Right cardiac atrium (tissue), 5 donors: Measurements from ENCODE around the gene ABR. TPM values are rescaled to one million over a fixed set of nuclear protein-coding genes. Genes with fewer than 3 reads are reported as not detected.
A peak's percentile ranks its signal among the peaks of the same experiment; 100 is the strongest.
"Not testable (repeated sequence)": the region's sequence is repeated elsewhere in the genome, so short reads cannot be mapped to it uniquely, and the experiment has no call there.

Source experiments
- ATAC-seq, 2 donors: fragments of 200-7000 bp; cut with Tn5 transposase; one replicate each; pipeline versions ENCODE4 v1.8.0 to v1.9.1; 2020; ENCODE audit warnings: moderate library complexity in 2 of 2, mild to moderate bottlenecking in 1 of 2
- DNase-seq, 3 donors: peaks; one replicate each; pipeline ENCODE4 v3.0.0-alpha.2; 2020
- H3K27ac ChIP-seq: one replicate; pipeline ENCODE4 v1.5.1; 2013; ENCODE audit warnings: mild to moderate bottlenecking, low read length, control low read depth, moderate library complexity
- H3K27me3 ChIP-seq: one replicate; pipeline ENCODE4 v1.6.1; 2013; ENCODE audit not compliant: control insufficient read depth, insufficient read depth
- H3K4me1 ChIP-seq: one replicate; pipeline ENCODE4 v1.6.1; 2013; ENCODE audit warnings: low read length; ENCODE audit not compliant: control insufficient read depth, insufficient read depth
- H3K4me3 ChIP-seq: one replicate; pipeline ENCODE4 v1.5.1; 2013; ENCODE audit warnings: low read length, control low read depth
- H3K9me3 ChIP-seq: one replicate; pipeline ENCODE4 v1.6.1; 2013; ENCODE audit warnings: low read length; ENCODE audit not compliant: control insufficient read depth
- WGBS: extraction: QIAGEN DNeasy Blood & Tissue Kit; methylation state at CpG from one replicate; pipeline ENCODE4 v1.1.7; 2013; 5-methylcytosine and 5-hydroxymethylcytosine counted together
- intact Hi-C, 4 donors: fragments of 100-400 bp; cut with DNase I; formaldehyde crosslinking; loops; one replicate each; pipeline versions ENCODE4 v1.11.0 to v1.14.0; 2022 to 2023
- polyA plus RNA-seq: library from polyadenylated mRNA; stranded (reverse); fragments of 200-250 nt; gene quantifications from one replicate; pipeline ENCODE4 v1.2.3, GENCODE V29; 2013
- total RNA-seq, 4 donors: library from RNA; stranded (reverse); fragmentation: NEBNext Ultra II Directional; extraction: Animal tissue kit (Norgen Biotek cat#: 25700); gene quantifications; one replicate each; pipeline ENCODE4 v1.2.1, GENCODE V29; 2021
- donor health status: healthy with polysubstance abuse.
- donor health status: DM: no; HTN: yes; CAD: no.
- donor health status: DM: no; HTN: no; CAD: no.
- donor health status: DM: no; HTN: yes; CAD: no; lungs with severe emphysema.
- donor health status: DM: yes; HTN: yes; CAD: no.

Gene ABR
- total and polyA plus RNA-seq, 5 donors: 77.4 to 164 (median 145) TPM

- 76% methylated on average over 11 of the region's 11 CpGs for WGBS
- peaks cover 5% of the 10 kb centered on the region for H3K4me1 ChIP-seq
- no peak overlapping the region for H3K4me3 ChIP-seq
- H3K9me3 ChIP-seq: no peaks in the 10 kb centered on the region
- intact Hi-C loops: loop anchor here in 1 of 4 donors (10.0 kb wide), 1 partner anchor 59 kb away; no protein-coding TSS in a partner anchor
- no peaks in the 10 kb centered on the region for H3K27me3 ChIP-seq
- DNase-seq (no peak), ATAC-seq (no peak)
- no peak overlapping the region for H3K27ac ChIP-seq
Measured at GRCh38 chr17:1125788-1126145, 54.0 kb downstream of the ABR start.

GRCh38 chr17:1124896-1125787, 54.6 kb downstream of the ABR start:
- ATAC-seq (no peak), DNase-seq (no peak)
- H3K27ac ChIP-seq: no peak overlapping the region
- no peaks in the 10 kb centered on the region for H3K9me3 ChIP-seq
- peaks cover 5% of the 10 kb centered on the region for H3K4me1 ChIP-seq
- no peak overlapping the region for H3K4me3 ChIP-seq
- WGBS: 90% methylated on average over 53 of the region's 53 CpGs
- H3K27me3 ChIP-seq: no peaks in the 10 kb centered on the region
- intact Hi-C loops: loop anchor here in 3 of 4 donors (5.0 to 10.0 kb wide), 2 partner anchors 60 to 62 kb away; no protein-coding TSS in a partner anchor

- Histone ChIP-seq H3K4me3 (no peak overlapping the region), H3K4me1 (peaks cover 5% of the 10 kb centered on the region), H3K27me3 (no peaks in the 10 kb centered on the region), H3K27ac (no peak overlapping the region), H3K9me3 (no peaks in the 10 kb centered on the region)
- intact Hi-C loops: loop anchor here (2.0 to 10.0 kb wide), 3 partner anchors 61 to 63 kb away; no protein-coding TSS in a partner anchor
- ATAC-seq (no peak), DNase-seq (no peak)
- WGBS: 74% methylated on average over 27 of the region's 27 CpGs
Measured at GRCh38 chr17:1123921-1124715, 55.7 kb downstream of the ABR start.

- no peak overlapping the region for H3K4me3 ChIP-seq
- no peaks in the 10 kb centered on the region for H3K9me3 ChIP-seq
- H3K4me1 ChIP-seq: peaks cover 5% of the 10 kb centered on the region
- no peaks in the 10 kb centered on the region for H3K27me3 ChIP-seq
- ATAC-seq (peak in 1 of 2 donors; percentile 2), DNase-seq (peak in 1 of 3 donors; percentile 61)
- no peak overlapping the region for H3K27ac ChIP-seq
- WGBS: 54% methylated on average over 24 of the region's 24 CpGs
- intact Hi-C loops: loop anchor here (2.0 to 10.0 kb wide), 3 partner anchors 61 to 64 kb away; no protein-coding TSS in a partner anchor
Measured at GRCh38 chr17:1123393-1123831, 56.4 kb downstream of the ABR start.

- Histone ChIP-seq H3K4me1 (peaks cover 5% of the 10 kb centered on the region), H3K9me3 (no peaks in the 10 kb centered on the region), H3K4me3 (no peak overlapping the region), H3K27me3 (no peaks in the 10 kb centered on the region), H3K27ac (peak overlapping the region; percentile 2)
- ATAC-seq (peak; percentile 79 to 87), DNase-seq (peak; percentile 83 to 93 (median 93))
- intact Hi-C loops: loop anchor here (2.0 to 10.0 kb wide), 3 partner anchors 62 to 65 kb away; no protein-coding TSS in a partner anchor
- WGBS: 12% methylated on average over 21 of the region's 21 CpGs
Measured at GRCh38 chr17:1122533-1123392, 57.0 kb downstream of the ABR start.

- H3K4me3 ChIP-seq, H3K9me3 ChIP-seq, H3K27ac ChIP-seq, H3K27me3 ChIP-seq, ATAC-seq, DNase-seq, H3K4me1 ChIP-seq: not testable (repeated sequence)
- intact Hi-C loops: loop anchor here in 3 of 4 donors (5.0 to 10.0 kb wide), 2 partner anchors 63 to 66 kb away; no protein-coding TSS in a partner anchor
- 97% methylated on average over 1 of the region's 1 CpG for WGBS
Measured at GRCh38 chr17:1121442-1121817, 58.4 kb downstream of the ABR start.

- ATAC-seq (no peak), DNase-seq (peak in 1 of 3 donors; percentile 12)
- Histone ChIP-seq H3K4me3 (no peak overlapping the region), H3K9me3 (no peaks in the 10 kb centered on the region), H3K27ac (no peak overlapping the region), H3K27me3 (no peaks in the 10 kb centered on the region), H3K4me1 (peaks cover 5% of the 10 kb centered on the region)
- 94% methylated on average over 12 of the region's 12 CpGs for WGBS
- intact Hi-C loops: loop anchor here in 3 of 4 donors (5.0 to 10.0 kb wide), 2 partner anchors 64 to 66 kb away; no protein-coding TSS in a partner anchor
Measured at GRCh38 chr17:1120596-1121441, 59.0 kb downstream of the ABR start.

- Histone ChIP-seq H3K4me1 (peaks cover 6% of the 10 kb centered on the region), H3K9me3 (no peaks in the 10 kb centered on the region), H3K27me3 (no peaks in the 10 kb centered on the region), H3K27ac (no peak overlapping the region), H3K4me3 (no peak overlapping the region)
- WGBS: 64% methylated on average over 8 of the region's 8 CpGs
- DNase-seq (no peak), ATAC-seq (no peak)
- intact Hi-C loops: loop anchor here in 3 of 4 donors (5.0 to 10.0 kb wide), 2 partner anchors 65 to 67 kb away; no protein-coding TSS in a partner anchor
Measured at GRCh38 chr17:1119924-1120323, 59.9 kb downstream of the ABR start.

GRCh38 chr17:1116602-1117001, 63.2 kb downstream of the ABR start:
- intact Hi-C loops: no loop called here
- peaks cover 7% of the 10 kb centered on the region for H3K4me1 ChIP-seq
- 79% methylated on average over 12 of the region's 12 CpGs for WGBS
- DNase-seq: peak in 1 of 3 donors; percentile 9
- H3K4me3 ChIP-seq: no peak overlapping the region
- ATAC-seq: no peak
- H3K27me3 ChIP-seq: no peaks in the 10 kb centered on the region
- H3K9me3 ChIP-seq: no peaks in the 10 kb centered on the region
- H3K27ac ChIP-seq: no peak overlapping the region
